Measurements from ENCODE around the gene PRPF4. TPM values are rescaled to one million over a fixed set of nuclear protein-coding genes. Genes with fewer than 3 reads are reported as not detected.

PRPF4 gene
- total and polyA plus RNA-seq, 4 donors, result 5.0 to 11.9 (median 10.4) TPM

- no peaks in the 10 kb centered on the region for H3K27me3 ChIP-seq (ENCODE audit: control insufficient read depth in 4 of 4, insufficient read depth in 4 of 4, low read length in 3 of 4)
- H3K9ac ChIP-seq (ENCODE audit: low read depth in 1 of 2, low read length in 2 of 2), result no peak overlapping the region
- no peak overlapping the region for H3K4me3 ChIP-seq (ENCODE audit: low read depth in 1 of 3, low read length in 3 of 3)
- no peak for TF ChIP-seq EGR1 (IDR thresholded peaks at IDR 0.05; ENCODE audit: low read depth in 2 of 2)
- no peak for TF ChIP-seq HNF4A (conservative IDR thresholded peaks at IDR 0.05)
- TF ChIP-seq REST (IDR thresholded peaks at IDR 0.05), result no peak
- TF ChIP-seq HNF4G (IDR thresholded peaks at IDR 0.05), result no peak
- no peak for TF ChIP-seq FOXA2 (IDR thresholded peaks at IDR 0.05)
- no peak for TF ChIP-seq SP1 (IDR thresholded peaks at IDR 0.05)
- no peaks in the 10 kb centered on the region for H3K9me3 ChIP-seq (ENCODE audit: control insufficient read depth in 4 of 4, low read length in 3 of 4)
- DNase-seq (ENCODE audit: low spot score), result no peak
- H3K27ac ChIP-seq (ENCODE audit: low read depth in 1 of 2, low read length in 2 of 2), result no peak overlapping the region
- 98% methylated on average over 4 of the region's 4 CpGs for WGBS
- peaks cover 4 to 12% (median 9%) of the 10 kb centered on the region in 4 donors for H3K4me1 ChIP-seq (ENCODE audit: control insufficient read depth in 4 of 4, insufficient read depth in 4 of 4, low read length in 3 of 4)
- peaks cover 15 to 64% (median 56%) of the 10 kb centered on the region in 4 donors for H3K36me3 ChIP-seq (ENCODE audit: control insufficient read depth in 4 of 4, insufficient read depth in 3 of 4, low read depth in 1 of 4, low read length in 3 of 4)
Measured at GRCh38 chr9:113281356-113281755, 5.9 kb downstream of the PRPF4 start.

- Histone ChIP-seq H3K4me3 (ENCODE audit: low read depth in 1 of 3, low read length in 3 of 3) (no peak overlapping the region), H3K4me1 (ENCODE audit: control insufficient read depth in 4 of 4, insufficient read depth in 4 of 4, low read length in 3 of 4) (no peaks in the 10 kb centered on the region), H3K27ac (ENCODE audit: low read depth in 1 of 2, low read length in 2 of 2) (no peak overlapping the region), H3K9ac (ENCODE audit: low read depth in 1 of 2, low read length in 2 of 2) (no peak overlapping the region), H3K27me3 (ENCODE audit: control insufficient read depth in 4 of 4, insufficient read depth in 4 of 4, low read length in 3 of 4) (no peaks in the 10 kb centered on the region), H3K9me3 (ENCODE audit: control insufficient read depth in 4 of 4, low read length in 3 of 4) (no peaks in the 10 kb centered on the region), H3K36me3 (ENCODE audit: control insufficient read depth in 4 of 4, insufficient read depth in 3 of 4, low read depth in 1 of 4, low read length in 3 of 4) (peaks cover 22 to 82% (median 76%) of the 10 kb centered on the region in 4 donors)
- WGBS, result 90% methylated on average over 2 of the region's 2 CpGs
- DNase-seq (ENCODE audit: low spot score), result no peak
- TF ChIP-seq ATF3 (IDR thresholded peaks at IDR 0.05), result no peak
- TF ChIP-seq HNF4A (conservative IDR thresholded peaks at IDR 0.05), result no peak
- no peak for TF ChIP-seq RXRA (IDR thresholded peaks at IDR 0.05)
- TF ChIP-seq SP1 (IDR thresholded peaks at IDR 0.05), result no peak
- no peak for TF ChIP-seq NR2F2 (IDR thresholded peaks at IDR 0.05)
- TF ChIP-seq, protein P1, sequence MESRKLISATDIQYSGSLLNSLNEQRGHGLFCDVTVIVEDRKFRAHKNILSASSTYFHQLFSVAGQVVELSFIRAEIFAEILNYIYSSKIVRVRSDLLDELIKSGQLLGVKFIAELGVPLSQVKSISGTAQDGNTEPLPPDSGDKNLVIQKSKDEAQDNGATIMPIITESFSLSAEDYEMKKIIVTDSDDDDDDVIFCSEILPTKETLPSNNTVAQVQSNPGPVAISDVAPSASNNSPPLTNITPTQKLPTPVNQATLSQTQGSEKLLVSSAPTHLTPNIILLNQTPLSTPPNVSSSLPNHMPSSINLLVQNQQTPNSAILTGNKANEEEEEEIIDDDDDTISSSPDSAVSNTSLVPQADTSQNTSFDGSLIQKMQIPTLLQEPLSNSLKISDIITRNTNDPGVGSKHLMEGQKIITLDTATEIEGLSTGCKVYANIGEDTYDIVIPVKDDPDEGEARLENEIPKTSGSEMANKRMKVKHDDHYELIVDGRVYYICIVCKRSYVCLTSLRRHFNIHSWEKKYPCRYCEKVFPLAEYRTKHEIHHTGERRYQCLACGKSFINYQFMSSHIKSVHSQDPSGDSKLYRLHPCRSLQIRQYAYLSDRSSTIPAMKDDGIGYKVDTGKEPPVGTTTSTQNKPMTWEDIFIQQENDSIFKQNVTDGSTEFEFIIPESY (IDR thresholded peaks at IDR 0.05), result no peak
- no peak for TF ChIP-seq MAX (IDR thresholded peaks at IDR 0.05)
- no peak for TF ChIP-seq REST (IDR thresholded peaks at IDR 0.05)
- TF ChIP-seq FOXA2 (IDR thresholded peaks at IDR 0.05), result no peak
- no peak for TF ChIP-seq RAD21 (IDR thresholded peaks at IDR 0.05)
- TF ChIP-seq JUND (IDR thresholded peaks at IDR 0.05), result no peak
- no peak for TF ChIP-seq HNF4G (IDR thresholded peaks at IDR 0.05)
- TF ChIP-seq EGR1 (IDR thresholded peaks at IDR 0.05; ENCODE audit: low read depth in 2 of 2), result no peak
- TF ChIP-seq YY1 (IDR thresholded peaks at IDR 0.05), result no peak
- no peak for TF ChIP-seq GABPA (IDR thresholded peaks at IDR 0.05 in 1 of 2, conservative IDR thresholded peaks at IDR 0.05 in 1 of 2)
- TF ChIP-seq CTCF (IDR thresholded peaks at IDR 0.05; ENCODE audit: low read depth, low read length, missing input control), result no peak
- TF ChIP-seq TAF1 (conservative IDR thresholded peaks at IDR 0.05), result no peak
- no peak for TF ChIP-seq FOXA1 (IDR thresholded peaks at IDR 0.05)
Measured at GRCh38 chr9:113289091-113289490, 13.6 kb downstream of the PRPF4 start.
